ENCODE measurements around the gene LYSMD1.

Gene LYSMD1

DNA sequence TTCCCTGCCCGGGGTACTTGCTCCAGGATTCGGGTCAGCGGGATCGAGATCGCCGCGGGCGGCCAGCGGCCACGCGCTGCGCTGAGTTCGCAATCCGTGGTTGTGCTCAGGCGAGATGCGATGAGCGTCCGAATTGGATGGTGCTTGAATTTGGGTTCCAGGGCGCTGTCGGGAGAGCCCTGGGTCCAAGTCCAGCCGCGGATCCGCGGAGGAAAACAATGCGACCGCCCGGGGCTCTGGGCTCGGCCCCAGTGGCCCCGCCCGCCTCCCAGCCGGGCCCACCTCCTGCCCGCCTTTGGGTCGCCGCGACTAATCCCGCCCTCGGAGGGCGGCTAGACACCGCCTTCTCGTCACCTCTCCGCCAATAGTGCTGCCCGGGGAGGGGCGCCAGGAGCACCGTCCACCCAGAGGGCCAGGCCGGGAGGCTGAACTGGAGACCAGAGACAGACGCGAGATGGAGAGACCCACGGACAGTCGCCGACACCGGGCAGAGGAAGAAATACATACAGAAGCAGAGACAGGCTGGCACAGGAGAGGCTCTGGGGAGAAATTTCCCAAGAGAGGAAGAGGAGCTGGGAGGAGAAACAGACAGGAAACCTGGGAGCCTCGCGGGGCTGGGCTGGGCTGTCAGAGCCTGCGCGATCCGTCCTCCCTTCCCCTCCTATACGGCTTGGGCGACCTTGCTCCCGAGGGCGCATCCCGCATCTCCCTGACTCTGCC lies 19.1 kb downstream of the LYSMD1 start, which contains the start of gene SEMA6C:
TSS of gene SEMA6C (minus strand) at position 220 of the 720 bp plus-strand sequence. CDS start 4,010 bp downstream, outside the sequence.
- peaks cover 25% of the 10 kb centered on the region for H3K4me1 ChIP-seq (ENCODE audit: control insufficient read depth, insufficient read depth, low read length)
- peak within 1 kb of the TSS; percentile 79 for H3K4me3 ChIP-seq (ENCODE audit: low read length)
- H3K36me3 ChIP-seq (ENCODE audit: insufficient read depth, low read length) = no peaks in the 10 kb centered on the region
- no peaks in the 10 kb centered on the region for H3K27me3 ChIP-seq (ENCODE audit: control insufficient read depth, insufficient read depth, low read length)
- H3K9ac ChIP-seq (ENCODE audit: low read depth, low read length) = peak within 1 kb of the TSS; percentile 69
- peak within 1 kb of the TSS; percentile 91 for H3K4me2 ChIP-seq (ENCODE audit: low read length)
- H3K9me3 ChIP-seq (replicated peaks; ENCODE audit: low read length) = no peaks in the 10 kb centered on the region

DNA sequence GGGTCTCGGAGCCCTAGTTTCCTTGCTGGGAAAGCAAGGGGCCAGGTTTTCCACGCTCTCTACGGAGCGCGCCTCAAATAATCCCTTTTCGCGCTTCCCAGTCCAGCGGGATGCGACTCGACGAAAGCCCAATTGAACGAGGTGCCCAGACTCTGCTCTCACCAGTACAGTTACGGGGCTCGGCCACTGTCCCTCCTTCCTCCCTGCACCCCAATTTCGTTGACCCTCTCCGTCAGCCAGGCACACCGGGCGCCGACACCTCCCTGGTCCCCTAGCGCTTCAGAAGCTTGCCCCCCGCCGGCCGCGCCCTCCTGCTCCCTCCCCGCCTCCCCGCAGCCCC lies 19.7 kb downstream of the LYSMD1 start:
- Histone ChIP-seq H3K9me3 (replicated peaks; ENCODE audit: low read length) (no peaks in the 10 kb centered on the region), H3K9ac (ENCODE audit: low read depth, low read length) (peak overlapping the region; percentile 69)

DNA sequence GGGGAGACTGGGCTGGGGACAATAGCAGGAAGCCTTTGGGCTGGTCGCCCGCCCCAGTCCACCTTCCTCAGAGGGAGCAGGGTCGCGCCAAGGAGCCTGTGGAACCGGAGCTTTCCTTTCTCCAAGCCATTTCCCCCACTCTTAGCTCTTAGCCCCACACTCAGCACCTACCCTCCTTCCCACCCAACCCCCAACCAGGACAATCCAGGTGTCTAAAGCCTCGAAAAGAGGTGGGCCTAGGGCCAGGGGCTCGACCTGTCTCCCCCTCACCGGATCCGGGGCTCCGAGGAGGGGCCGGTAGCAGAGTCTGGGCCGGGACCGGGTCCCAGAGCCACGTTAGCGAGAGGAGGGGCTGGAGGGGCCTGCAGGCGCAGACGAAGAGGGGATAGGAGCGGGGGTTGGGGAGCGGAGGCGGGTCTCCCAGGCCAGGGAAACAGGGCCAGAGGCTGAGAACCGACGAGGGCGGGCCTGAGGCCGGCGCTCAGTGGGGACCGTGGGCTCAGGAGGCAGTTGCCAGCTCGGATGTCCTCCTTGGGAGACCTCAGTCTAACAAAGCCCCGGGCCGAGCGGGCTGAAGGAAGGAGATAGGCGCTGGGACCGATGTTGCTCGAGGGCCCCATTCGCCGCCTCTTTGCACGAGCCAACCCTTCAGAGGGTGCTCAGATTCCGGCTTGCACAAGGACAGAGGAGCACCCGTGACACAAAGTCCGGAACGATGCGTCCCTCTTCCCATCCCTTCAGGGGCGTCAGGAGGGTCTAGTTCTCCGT lies 20.2 kb downstream of the LYSMD1 start:
- Histone ChIP-seq H3K4me2 (ENCODE audit: low read length) (peak overlapping the region; percentile 91), H3K4me1 (ENCODE audit: control insufficient read depth, insufficient read depth, low read length) (peaks cover 25% of the 10 kb centered on the region), H3K4me3 (ENCODE audit: low read length) (peak overlapping the region; percentile 79), H3K9ac (ENCODE audit: low read depth, low read length) (peak overlapping the region; percentile 69), H3K9me3 (replicated peaks; ENCODE audit: low read length) (no peaks in the 10 kb centered on the region), H3K36me3 (ENCODE audit: insufficient read depth, low read length) (no peaks in the 10 kb centered on the region), H3K27me3 (ENCODE audit: control insufficient read depth, insufficient read depth, low read length) (no peaks in the 10 kb centered on the region)

More for the DNA sequence above, 19.7 kb downstream of the LYSMD1 start:
- Histone ChIP-seq H3K27me3 (ENCODE audit: control insufficient read depth, insufficient read depth, low read length) (no peaks in the 10 kb centered on the region), H3K4me3 (ENCODE audit: low read length) (peak overlapping the region; percentile 79), H3K4me1 (ENCODE audit: control insufficient read depth, insufficient read depth, low read length) (peaks cover 25% of the 10 kb centered on the region), H3K36me3 (ENCODE audit: insufficient read depth, low read length) (no peaks in the 10 kb centered on the region), H3K4me2 (ENCODE audit: low read length) (peak overlapping the region; percentile 91)

DNA sequence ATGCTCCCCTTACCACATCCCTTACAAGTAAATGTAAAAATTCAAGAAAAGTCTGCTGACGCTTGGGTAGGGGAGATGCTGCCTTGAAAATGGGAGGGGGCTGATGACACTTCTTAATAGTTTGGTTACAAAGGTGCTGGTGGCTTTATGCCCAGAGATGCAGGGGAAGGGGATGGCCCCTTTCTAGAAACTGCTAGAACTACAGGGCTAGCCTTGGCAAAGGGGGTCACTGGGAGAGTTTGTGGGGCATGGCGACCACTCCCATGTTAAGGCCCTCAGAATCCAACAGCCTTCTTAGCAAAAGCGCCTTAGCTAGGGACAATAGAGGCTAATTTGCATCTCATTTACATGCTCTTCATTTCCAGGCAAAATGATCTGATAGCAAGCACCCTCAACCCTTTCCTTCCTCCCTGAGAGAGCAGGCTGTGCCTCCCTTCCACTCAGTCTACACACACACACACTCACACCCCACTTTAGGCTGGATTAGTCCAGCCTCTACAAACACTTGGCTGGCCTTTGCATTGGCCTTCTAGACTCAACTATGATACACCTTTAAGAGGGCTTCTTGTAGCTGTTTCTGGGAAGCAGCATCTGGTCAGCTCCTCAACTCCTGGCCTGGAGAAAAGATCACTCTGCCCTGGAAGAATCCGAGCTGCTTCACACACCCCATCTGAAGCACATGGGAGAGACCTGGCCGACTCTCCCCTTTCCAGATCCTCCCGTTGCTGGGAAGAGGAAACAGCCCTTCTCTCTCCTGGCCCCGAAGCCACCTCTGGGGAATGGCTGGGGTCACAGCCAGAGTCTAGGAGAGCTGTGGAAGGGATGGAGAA lies 21.0 kb downstream of the LYSMD1 start:
- H3K27me3 ChIP-seq (ENCODE audit: control insufficient read depth, insufficient read depth, low read length) = no peaks in the 10 kb centered on the region

DNA sequence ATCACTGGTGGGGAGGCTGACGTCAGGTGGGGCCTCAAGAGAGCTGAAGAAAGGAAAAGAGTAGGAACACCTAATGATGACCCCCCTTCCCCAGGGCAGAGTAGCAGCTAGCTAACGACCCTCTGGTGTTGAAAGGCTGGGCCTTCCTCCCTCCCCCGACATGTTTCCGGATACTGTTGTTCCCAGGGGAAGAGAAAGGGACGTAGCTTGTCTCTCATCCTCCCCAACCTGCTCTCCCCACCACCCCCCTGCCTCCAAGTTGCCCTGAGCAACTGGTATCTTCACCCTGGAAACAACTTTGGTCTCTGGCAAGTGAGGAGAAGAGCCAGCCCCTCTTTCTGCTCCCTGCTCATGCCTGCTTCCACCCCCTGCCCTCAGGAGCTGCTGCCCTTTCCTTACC lies 21.7 kb downstream of the LYSMD1 start:
- no peaks in the 10 kb centered on the region for H3K36me3 ChIP-seq (ENCODE audit: insufficient read depth, low read length)
- H3K4me2 ChIP-seq (ENCODE audit: low read length) = no peak overlapping the region
- no peak overlapping the region for H3K9ac ChIP-seq (ENCODE audit: low read depth, low read length)
- no peak overlapping the region for H3K4me3 ChIP-seq (ENCODE audit: low read length)
- H3K27me3 ChIP-seq (ENCODE audit: control insufficient read depth, insufficient read depth, low read length) = no peaks in the 10 kb centered on the region
- no peaks in the 10 kb centered on the region for H3K9me3 ChIP-seq (replicated peaks; ENCODE audit: low read length)
- peaks cover 25% of the 10 kb centered on the region for H3K4me1 ChIP-seq (ENCODE audit: control insufficient read depth, insufficient read depth, low read length)

More for the DNA sequence above, 21.0 kb downstream of the LYSMD1 start:
- Histone ChIP-seq H3K9ac (ENCODE audit: low read depth, low read length) (no peak overlapping the region), H3K4me3 (ENCODE audit: low read length) (no peak overlapping the region), H3K4me1 (ENCODE audit: control insufficient read depth, insufficient read depth, low read length) (peaks cover 25% of the 10 kb centered on the region), H3K36me3 (ENCODE audit: insufficient read depth, low read length) (no peaks in the 10 kb centered on the region), H3K4me2 (ENCODE audit: low read length) (peak overlapping the region; percentile 91), H3K9me3 (replicated peaks; ENCODE audit: low read length) (no peaks in the 10 kb centered on the region)

DNA sequence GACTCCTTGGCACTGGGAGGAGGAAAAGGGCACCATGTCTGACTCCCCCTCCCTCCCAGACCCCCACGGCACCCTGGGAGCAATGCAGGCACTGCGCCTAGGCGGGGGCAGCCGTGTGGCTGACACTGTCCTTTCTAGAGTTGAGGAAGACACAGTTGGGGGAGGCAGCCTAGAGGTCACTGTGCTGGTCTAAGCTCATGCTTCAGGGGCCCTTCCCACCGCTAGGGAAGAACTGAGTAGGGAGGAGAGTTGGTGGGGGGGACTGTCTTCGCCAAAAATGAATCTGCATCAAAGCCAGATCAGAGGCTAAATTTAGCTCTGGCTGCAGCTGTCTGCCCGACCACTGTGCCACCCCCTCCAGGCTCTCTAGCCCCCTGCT lies 22.7 kb downstream of the LYSMD1 start:
- no peaks in the 10 kb centered on the region for H3K9me3 ChIP-seq (replicated peaks; ENCODE audit: low read length)
- H3K4me2 ChIP-seq (ENCODE audit: low read length) = no peak overlapping the region
- peaks cover 25% of the 10 kb centered on the region for H3K4me1 ChIP-seq (ENCODE audit: control insufficient read depth, insufficient read depth, low read length)
- H3K27me3 ChIP-seq (ENCODE audit: control insufficient read depth, insufficient read depth, low read length) = no peaks in the 10 kb centered on the region
- no peaks in the 10 kb centered on the region for H3K36me3 ChIP-seq (ENCODE audit: insufficient read depth, low read length)
- no peak overlapping the region for H3K9ac ChIP-seq (ENCODE audit: low read depth, low read length)
- H3K4me3 ChIP-seq (ENCODE audit: low read length) = no peak overlapping the region

DNA sequence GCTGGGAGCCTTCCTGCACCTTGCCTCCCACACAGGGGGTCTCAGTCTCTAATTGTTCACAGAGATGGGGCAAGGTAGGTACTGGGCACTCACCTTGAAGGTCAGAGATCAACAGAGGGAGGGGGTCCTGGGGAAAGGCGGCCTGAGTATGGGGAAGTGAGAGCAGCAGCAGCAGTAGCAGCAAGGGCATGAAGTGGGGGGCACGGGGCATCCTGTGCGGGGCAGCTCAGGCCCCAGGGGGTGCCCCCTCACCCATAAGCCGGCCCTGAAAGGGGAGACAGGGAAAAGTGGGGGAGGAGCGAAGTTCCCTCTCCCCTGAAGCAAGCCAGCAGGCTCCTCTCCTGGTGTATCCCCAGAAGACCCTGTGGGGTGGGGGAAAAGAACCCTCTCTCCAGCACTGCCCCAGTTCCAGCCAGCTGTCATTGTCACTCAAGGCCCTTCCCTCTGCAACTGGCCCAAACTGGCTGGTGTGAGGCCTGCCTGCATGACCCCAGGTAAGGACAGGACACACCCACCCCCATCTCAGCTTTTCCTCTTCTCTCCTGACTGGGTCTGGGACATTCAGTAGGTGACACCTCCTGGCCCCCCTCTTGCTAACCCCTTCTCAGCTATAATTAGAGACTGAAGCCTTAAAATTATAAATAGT lies 23.2 kb downstream of the LYSMD1 start:
- H3K9ac ChIP-seq (ENCODE audit: low read depth, low read length) = no peak overlapping the region
- H3K4me1 ChIP-seq (ENCODE audit: control insufficient read depth, insufficient read depth, low read length) = peaks cover 25% of the 10 kb centered on the region
- H3K4me2 ChIP-seq (ENCODE audit: low read length) = no peak overlapping the region
- no peak overlapping the region for H3K4me3 ChIP-seq (ENCODE audit: low read length)
- no peaks in the 10 kb centered on the region for H3K27me3 ChIP-seq (ENCODE audit: control insufficient read depth, insufficient read depth, low read length)
- H3K9me3 ChIP-seq (replicated peaks; ENCODE audit: low read length) = no peaks in the 10 kb centered on the region
- H3K36me3 ChIP-seq (ENCODE audit: insufficient read depth, low read length) = no peaks in the 10 kb centered on the region

DNA sequence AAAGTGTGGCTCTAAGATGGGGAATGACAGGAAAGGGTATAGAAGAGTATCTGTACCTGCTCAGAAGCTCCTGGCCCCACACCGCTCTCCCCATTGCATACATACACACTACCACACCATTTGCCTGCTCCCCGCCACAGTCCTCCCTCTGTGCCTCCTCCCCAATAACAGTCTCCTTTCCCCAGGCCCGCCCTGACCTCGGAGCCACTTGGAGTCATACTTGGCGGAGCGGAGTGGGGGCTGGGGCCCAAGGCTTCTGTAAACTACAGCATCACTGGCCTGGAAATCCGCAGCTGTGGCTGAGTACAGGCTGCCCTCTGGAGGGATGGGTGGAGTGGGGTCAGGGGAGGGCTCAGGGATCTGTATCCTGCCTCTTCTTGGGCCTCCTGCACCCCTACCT lies 27.9 kb downstream of the LYSMD1 start:
- no peaks in the 10 kb centered on the region for H3K36me3 ChIP-seq (ENCODE audit: insufficient read depth, low read length)

DNA sequence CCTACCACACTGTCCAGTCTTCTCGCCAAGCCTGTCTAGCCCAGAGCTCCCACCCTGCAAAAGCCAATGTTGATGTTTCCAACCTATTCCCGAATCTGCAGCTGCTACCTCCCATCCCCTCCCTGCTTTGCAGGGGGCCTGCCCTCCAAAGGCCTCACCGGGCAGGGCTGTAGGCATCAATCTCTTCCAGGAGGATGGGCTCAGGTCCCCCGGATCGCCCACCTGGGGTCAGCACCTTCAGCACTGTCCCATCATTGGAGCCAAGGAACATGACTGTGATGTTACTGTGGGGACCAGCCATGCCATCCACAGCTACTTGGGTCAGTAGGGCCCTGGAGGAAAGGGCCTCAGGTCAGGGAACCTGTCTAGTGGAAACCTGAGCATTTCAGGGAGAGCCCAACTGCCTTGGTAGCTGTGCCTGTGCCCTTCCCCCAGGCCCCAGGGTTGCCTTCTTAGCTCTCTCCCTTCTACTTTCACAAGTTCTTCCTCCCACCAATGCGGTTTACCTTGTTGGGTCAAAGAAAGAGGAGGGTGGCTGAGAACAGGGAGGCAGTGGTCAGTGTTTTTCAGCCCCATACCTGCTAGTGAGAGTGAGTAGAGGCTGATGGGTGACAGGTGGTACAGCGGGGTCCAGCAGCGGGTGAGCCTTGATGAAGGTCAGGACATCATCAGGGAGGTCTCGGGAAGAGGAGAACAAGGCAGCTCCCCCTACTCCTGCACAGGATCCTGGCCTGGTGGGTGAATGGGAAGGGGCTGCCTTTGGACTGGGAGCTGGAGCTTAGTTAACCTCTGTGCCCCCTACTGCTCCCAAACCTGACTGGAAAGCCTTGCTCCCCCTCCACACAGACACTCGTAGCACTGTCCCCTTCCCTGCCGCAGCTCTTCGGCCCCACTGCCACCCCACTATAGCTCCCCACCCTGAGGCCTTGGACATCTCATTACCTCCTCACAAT lies 30.0 kb downstream of the LYSMD1 start:
- no peak overlapping the region for H3K9ac ChIP-seq (ENCODE audit: low read depth, low read length)
- H3K4me1 ChIP-seq (ENCODE audit: control insufficient read depth, insufficient read depth, low read length) = no peaks in the 10 kb centered on the region
- no peaks in the 10 kb centered on the region for H3K9me3 ChIP-seq (replicated peaks; ENCODE audit: low read length)
- H3K4me2 ChIP-seq (ENCODE audit: low read length) = no peak overlapping the region
- H3K27me3 ChIP-seq (ENCODE audit: control insufficient read depth, insufficient read depth, low read length) = no peaks in the 10 kb centered on the region
- H3K36me3 ChIP-seq (ENCODE audit: insufficient read depth, low read length) = no peaks in the 10 kb centered on the region
- H3K4me3 ChIP-seq (ENCODE audit: low read length) = no peak overlapping the region

More for the DNA sequence above, 27.9 kb downstream of the LYSMD1 start:
- no peaks in the 10 kb centered on the region for H3K27me3 ChIP-seq (ENCODE audit: control insufficient read depth, insufficient read depth, low read length)
- no peak overlapping the region for H3K9ac ChIP-seq (ENCODE audit: low read depth, low read length)
- peaks cover 2% of the 10 kb centered on the region for H3K4me1 ChIP-seq (ENCODE audit: control insufficient read depth, insufficient read depth, low read length)
- H3K4me2 ChIP-seq (ENCODE audit: low read length) = no peak overlapping the region
- H3K4me3 ChIP-seq (ENCODE audit: low read length) = no peak overlapping the region
- H3K9me3 ChIP-seq (replicated peaks; ENCODE audit: low read length) = no peaks in the 10 kb centered on the region

DNA sequence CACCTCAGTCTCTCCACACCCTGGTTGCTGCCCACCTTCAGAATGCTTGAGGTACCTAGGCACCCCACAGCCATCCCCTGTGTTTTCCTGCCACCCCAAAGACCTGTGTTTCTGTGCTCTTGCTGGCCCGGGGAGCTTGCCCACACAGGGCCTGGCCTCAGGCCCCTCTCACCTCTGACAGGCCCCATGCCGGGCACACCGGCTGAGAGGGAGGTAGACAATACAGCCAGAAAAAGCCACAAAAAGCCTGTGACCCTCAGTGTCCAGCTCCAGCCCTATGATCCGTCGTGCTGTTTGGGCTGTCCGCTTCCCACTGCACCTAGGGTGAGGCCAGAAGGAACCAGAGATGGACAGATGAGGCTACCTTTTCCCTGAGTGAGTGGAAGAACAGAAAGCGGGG lies 30.7 kb downstream of the LYSMD1 start:
- Histone ChIP-seq H3K27me3 (ENCODE audit: control insufficient read depth, insufficient read depth, low read length) (no peaks in the 10 kb centered on the region), H3K9me3 (replicated peaks; ENCODE audit: low read length) (no peaks in the 10 kb centered on the region), H3K36me3 (ENCODE audit: insufficient read depth, low read length) (no peaks in the 10 kb centered on the region), H3K4me1 (ENCODE audit: control insufficient read depth, insufficient read depth, low read length) (no peaks in the 10 kb centered on the region), H3K4me2 (ENCODE audit: low read length) (no peak overlapping the region), H3K9ac (ENCODE audit: low read depth, low read length) (no peak overlapping the region), H3K4me3 (ENCODE audit: low read length) (no peak overlapping the region)
